NB4 (cell line): ENCODE data around the gene CREBL2.

ENCODE experiments used
- MYC ChIP-seq: IDR thresholded peaks from 2 replicates; pipeline ENCODE4 v1.6.1; 2011; ENCODE audit warnings: low read depth, low read length
- POLR2A ChIP-seq: IDR thresholded peaks from 2 replicates; pipeline ENCODE4 v1.6.1; 2011; ENCODE audit warnings: mild to moderate bottlenecking; ENCODE audit not compliant: insufficient read length; ENCODE audit errors: extremely low read depth
- TF ChIP-seq, protein P1 (sequence below): IDR thresholded peaks from one replicate; pipeline ENCODE4 v1.5.1; 2012; ENCODE audit warnings: low read depth, low read length

DNA sequence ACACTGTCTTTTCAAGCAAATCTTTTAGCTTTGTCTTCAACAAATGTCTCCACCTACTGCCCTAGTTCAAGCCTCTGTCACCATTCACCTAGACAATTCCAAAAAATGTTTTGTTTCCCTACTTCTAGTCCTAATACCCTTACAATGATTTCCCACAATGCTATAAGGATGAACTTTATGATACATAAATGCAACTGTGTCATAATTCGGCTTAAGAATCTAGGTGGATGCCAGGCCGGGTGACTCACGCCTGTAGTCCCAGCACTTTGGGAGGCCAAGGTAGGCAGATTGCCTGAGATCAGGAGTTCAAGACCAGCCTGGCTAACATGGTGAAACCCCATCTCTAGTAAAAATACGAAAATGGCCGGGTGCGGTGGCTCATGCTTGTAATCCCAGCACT lies 20.7 kb upstream of the CREBL2 start:
- TF ChIP-seq, protein P1, sequence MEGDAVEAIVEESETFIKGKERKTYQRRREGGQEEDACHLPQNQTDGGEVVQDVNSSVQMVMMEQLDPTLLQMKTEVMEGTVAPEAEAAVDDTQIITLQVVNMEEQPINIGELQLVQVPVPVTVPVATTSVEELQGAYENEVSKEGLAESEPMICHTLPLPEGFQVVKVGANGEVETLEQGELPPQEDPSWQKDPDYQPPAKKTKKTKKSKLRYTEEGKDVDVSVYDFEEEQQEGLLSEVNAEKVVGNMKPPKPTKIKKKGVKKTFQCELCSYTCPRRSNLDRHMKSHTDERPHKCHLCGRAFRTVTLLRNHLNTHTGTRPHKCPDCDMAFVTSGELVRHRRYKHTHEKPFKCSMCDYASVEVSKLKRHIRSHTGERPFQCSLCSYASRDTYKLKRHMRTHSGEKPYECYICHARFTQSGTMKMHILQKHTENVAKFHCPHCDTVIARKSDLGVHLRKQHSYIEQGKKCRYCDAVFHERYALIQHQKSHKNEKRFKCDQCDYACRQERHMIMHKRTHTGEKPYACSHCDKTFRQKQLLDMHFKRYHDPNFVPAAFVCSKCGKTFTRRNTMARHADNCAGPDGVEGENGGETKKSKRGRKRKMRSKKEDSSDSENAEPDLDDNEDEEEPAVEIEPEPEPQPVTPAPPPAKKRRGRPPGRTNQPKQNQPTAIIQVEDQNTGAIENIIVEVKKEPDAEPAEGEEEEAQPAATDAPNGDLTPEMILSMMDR, result no peak
- no peak for TF ChIP-seq POLR2A
- TF ChIP-seq MYC, result no peak
